NCI-H146 treated with DMSO at 0.1 percent for 48 hours (cell line): ENCODE data around the gene NYAP2.
A peak's percentile ranks its signal among the peaks of the same experiment; 100 is the strongest.

ENCODE experiments used
- DNase-seq: peaks from one replicate; lab custom pipeline; 2025; ENCODE audit not compliant: unreplicated experiment; lab: John Stamatoyannopoulos, UW

Gene NYAP2

GRCh38 chr2:225536036-225536435 lies 136.5 kb downstream of the NYAP2 start:
- no peak for DNase-seq

- peak; percentile 14 for DNase-seq
Observed at GRCh38 chr2:225543626-225544025, 144.1 kb downstream of the NYAP2 start.

GRCh38 chr2:225556461-225556860 lies 157.0 kb downstream of the NYAP2 start:
- no peak for DNase-seq

- no peak for DNase-seq
Observed at GRCh38 chr2:225558399-225559071, 159.0 kb downstream of the NYAP2 start.

- DNase-seq: no peak
Observed at GRCh38 chr2:225559072-225559415, 159.5 kb downstream of the NYAP2 start.

GRCh38 chr2:225566798-225567197 lies 167.3 kb downstream of the NYAP2 start:
- peak; percentile 32 for DNase-seq

GRCh38 chr2:225569995-225570394 lies 170.5 kb downstream of the NYAP2 start:
- DNase-seq: no peak

- no peak for DNase-seq
Observed at GRCh38 chr2:225573603-225574002, 174.1 kb downstream of the NYAP2 start.

GRCh38 chr2:225574582-225575138 lies 175.2 kb downstream of the NYAP2 start:
- DNase-seq: no peak

- no peak for DNase-seq
Observed at GRCh38 chr2:225581135-225581534, 181.6 kb downstream of the NYAP2 start.

- no peak for DNase-seq
Observed at GRCh38 chr2:225581906-225582305, 182.4 kb downstream of the NYAP2 start.

- no peak for DNase-seq
Observed at GRCh38 chr2:225582355-225583116, 183.0 kb downstream of the NYAP2 start.

GRCh38 chr2:225584796-225585195 lies 185.3 kb downstream of the NYAP2 start:
- DNase-seq: no peak

GRCh38 chr2:225590932-225591331 lies 191.4 kb downstream of the NYAP2 start:
- DNase-seq: no peak

GRCh38 chr2:225597911-225598310 lies 198.4 kb downstream of the NYAP2 start:
- DNase-seq: no peak

GRCh38 chr2:225598426-225598825 lies 198.9 kb downstream of the NYAP2 start:
- DNase-seq: no peak

GRCh38 chr2:225598897-225599296 lies 199.4 kb downstream of the NYAP2 start:
- no peak for DNase-seq

GRCh38 chr2:225599856-225600255 lies 200.3 kb downstream of the NYAP2 start:
- DNase-seq: no peak

GRCh38 chr2:225600444-225600843 lies 200.9 kb downstream of the NYAP2 start:
- DNase-seq: no peak

- DNase-seq: no peak
Observed at GRCh38 chr2:225600865-225601264, 201.4 kb downstream of the NYAP2 start.

- DNase-seq: no peak
Observed at GRCh38 chr2:225602205-225602604, 202.7 kb downstream of the NYAP2 start.

GRCh38 chr2:225608136-225608535 lies 208.6 kb downstream of the NYAP2 start:
- no peak for DNase-seq
